GM19025 (cell line): ENCODE results near the gene CACNA2D3.

ENCODE experiments used
- ATAC-seq: cut with Tn5 transposase; IDR thresholded peaks from one replicate; pipeline ENCODE4 v1.9.1; 2021; ENCODE audit warnings: mild to moderate bottlenecking, low read depth, moderate library complexity; ENCODE audit not compliant: unreplicated experiment

CACNA2D3 gene

DNA sequence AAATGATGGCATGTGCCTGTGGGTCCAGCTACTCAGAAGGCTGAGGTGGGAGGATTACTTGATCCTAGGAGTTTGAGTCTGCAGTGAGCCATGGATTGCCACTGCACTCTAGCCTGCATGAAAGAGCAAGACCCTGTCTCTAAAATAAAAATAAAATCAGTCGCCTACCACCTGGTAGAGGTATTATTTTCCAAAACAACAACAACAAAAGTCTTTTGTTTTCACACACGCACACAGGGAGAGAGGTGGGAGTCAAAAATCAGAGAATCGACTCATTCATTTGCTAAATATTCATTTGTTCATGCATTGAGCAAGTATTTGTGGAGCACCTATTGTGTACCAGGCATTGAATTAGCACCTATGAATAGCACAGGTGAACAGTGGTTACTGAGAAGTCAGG is 587.4 kb downstream of the CACNA2D3 start:
- ATAC-seq = no peak

DNA sequence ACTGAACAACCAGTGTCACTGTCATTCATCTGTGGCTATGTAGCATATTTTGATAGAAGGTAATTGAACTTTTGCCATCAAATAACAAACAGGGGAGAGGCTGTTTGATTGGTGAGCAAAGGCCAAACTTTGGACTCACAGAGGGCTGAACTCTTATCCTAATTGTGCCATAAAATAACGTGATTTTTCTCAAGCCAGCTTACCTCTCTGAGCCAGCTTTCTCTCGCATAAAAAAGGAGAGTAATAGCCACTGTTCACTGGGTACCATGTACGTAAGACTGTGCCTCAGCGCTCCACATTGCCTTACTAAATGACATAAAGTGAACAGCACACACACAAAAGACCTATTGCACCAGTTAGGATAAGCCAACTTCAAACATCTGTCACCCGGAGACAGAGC is 588.6 kb downstream of the CACNA2D3 start:
- ATAC-seq = no peak

DNA sequence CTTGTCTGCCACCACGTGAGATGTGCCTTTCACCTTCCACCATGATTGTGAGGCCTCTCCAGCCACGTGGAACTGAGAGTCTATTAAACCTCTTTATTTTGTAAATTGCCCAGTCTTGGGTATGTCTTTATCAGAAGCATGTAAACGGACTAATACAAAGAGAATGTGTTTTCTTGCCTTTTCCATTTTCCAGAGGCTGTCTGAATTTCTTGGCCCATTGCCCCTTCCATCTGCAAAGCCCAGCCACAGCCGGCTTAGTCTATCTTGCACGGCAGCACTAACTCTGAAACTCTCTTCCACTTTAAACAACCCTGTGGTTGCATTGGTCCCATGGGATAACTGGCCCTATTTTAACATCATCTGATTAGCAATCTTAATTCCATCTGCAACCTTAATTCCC is 590.2 kb downstream of the CACNA2D3 start:
- no peak for ATAC-seq

DNA sequence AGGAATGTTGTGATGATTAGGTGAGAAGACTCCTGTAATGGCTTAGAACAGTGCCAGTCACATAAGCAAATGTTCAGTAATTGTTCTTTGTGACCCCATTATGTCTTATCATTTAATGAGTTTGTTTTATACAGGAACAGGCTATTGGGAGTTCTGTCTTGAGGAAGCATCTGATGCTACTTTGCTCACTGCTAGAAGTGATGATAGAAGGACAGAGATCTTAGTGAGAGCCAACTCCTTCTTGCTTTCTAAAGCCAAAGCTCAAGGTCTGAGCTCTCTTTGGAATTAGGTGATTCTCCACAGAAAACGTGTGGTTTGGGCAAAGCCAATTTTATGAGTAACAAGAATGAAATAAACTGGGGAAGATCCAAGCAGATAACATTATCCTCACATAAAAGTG is 590.7 kb downstream of the CACNA2D3 start:
- ATAC-seq = no peak

DNA sequence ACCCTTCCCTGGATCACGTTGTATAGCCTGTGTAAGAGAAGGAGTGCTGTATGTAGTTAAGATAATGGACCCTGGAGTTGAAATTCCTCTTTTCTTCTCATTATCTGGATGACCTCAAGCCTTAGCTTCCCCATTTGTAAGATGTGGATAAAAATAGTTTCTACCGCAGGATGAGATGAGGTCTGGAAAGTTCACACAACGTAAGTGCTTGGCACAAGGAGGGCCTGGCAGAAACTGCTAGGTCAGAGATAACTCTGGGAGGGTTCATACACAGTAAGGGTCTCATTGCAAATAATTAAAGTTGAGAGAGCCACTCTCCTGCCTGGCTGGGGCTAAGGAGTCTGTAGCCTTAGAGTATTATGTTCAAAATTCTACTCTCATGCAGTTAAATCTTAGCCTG is 591.1 kb downstream of the CACNA2D3 start:
- ATAC-seq = no peak

DNA sequence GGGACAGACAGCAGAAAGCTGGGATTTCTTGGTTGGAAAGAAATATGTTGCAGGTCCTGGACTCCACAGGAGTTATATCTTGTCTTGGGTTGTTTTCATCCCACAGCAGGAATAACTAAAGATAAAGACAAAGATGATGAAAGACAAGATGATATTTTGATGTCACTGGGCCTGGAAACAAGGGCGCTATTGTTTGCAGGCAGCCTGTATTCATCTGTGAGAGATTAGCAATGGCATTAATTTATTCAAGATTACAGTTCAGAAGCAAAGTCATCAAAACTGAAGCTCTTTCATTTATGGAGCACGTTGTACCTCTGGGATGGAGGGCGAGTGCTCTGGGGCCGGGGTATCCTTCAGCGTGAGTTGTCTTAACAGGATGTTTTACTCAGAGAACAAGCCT is 591.7 kb downstream of the CACNA2D3 start:
- no peak for ATAC-seq

DNA sequence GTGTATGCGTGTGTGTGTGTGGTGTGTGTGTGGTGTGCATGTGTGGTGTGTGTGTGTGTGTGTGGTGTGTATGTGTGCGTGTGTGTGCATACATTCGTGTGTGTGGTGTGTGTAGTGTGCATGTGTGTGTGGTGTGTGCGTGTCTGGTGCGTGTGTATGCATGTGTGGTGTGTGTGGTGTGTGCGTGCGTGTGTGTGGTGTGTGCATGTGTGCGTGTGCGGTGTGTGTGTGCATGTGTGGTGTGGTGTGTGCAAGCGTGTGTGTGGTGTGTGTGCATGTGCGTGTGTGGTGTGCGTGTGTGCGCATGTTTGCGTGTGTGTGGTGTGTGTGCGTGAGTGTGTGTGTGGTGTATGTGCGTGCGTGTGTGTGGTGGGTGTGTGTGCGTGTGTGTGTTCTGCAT is 595.2 kb downstream of the CACNA2D3 start:
- ATAC-seq = no peak

DNA sequence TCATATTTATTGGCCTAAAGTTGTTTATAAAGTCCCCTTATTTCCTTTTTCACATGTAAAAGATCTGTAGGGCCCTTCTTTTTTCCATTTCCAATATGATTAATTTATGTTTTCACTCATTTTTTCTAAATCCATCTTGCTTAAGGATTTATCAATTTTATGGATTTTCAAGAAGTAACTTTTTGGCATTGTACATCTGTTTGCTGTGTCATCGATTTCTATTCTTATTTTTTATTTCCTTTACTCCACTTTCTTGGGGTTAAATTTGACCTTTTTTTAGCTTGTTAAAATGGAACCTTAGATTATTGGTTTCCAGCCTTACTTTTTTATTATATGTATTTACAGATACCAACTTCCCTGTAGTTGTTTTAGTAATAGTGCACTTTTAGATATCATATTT is 597.6 kb downstream of the CACNA2D3 start:
- ATAC-seq = no peak

DNA sequence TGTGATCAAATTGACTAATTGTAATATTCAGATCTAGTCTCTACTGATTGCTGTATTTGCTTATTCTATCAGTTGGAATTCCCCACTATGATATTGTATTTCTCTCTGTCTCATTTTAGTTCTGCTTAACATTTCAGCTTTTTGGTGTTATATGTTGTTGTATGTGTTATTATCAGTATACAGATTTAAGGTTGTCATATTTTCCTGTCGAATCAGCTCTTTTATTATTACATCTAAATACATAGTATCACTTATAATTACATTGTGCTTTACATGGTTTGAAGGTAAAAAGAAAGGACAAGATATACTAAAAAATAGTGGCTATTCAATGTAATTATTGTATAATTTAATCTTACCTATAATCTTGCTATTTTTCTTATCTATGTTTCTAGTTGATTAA is 598.3 kb downstream of the CACNA2D3 start:
- no peak for ATAC-seq

DNA sequence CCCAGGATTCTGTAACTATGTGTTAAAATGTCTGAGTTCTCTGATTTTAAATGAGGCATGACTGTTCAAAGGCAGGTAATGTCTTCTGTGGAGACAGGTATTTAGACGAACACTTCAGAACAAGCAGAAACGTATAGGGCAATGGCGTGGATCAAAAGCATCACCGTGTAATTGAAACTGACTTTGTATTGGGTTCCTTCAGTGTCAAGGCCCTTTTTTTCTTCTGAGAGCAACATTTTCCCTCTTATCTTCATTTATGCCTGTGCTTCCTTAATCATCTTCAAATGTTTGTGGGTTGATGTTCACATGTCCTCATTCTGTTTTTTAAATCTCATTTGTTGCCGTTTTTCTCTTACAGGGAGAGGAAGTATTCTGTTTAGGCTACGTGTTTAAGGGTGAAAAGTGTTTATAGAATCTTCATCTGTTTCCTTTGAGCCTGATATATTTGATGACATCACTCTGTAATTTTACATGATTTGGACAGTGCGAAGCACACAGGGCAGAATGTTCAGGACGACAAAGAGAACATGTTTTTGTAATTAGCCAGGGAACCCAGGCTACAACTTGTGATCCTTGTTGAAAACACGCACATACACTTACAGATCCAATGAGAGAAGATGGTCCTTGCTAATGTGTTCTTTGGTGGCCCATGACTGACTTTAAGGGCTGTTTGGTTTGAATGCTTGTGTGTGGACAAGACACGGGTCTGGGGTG is 609.5 kb downstream of the CACNA2D3 start:
- ATAC-seq = no peak

DNA sequence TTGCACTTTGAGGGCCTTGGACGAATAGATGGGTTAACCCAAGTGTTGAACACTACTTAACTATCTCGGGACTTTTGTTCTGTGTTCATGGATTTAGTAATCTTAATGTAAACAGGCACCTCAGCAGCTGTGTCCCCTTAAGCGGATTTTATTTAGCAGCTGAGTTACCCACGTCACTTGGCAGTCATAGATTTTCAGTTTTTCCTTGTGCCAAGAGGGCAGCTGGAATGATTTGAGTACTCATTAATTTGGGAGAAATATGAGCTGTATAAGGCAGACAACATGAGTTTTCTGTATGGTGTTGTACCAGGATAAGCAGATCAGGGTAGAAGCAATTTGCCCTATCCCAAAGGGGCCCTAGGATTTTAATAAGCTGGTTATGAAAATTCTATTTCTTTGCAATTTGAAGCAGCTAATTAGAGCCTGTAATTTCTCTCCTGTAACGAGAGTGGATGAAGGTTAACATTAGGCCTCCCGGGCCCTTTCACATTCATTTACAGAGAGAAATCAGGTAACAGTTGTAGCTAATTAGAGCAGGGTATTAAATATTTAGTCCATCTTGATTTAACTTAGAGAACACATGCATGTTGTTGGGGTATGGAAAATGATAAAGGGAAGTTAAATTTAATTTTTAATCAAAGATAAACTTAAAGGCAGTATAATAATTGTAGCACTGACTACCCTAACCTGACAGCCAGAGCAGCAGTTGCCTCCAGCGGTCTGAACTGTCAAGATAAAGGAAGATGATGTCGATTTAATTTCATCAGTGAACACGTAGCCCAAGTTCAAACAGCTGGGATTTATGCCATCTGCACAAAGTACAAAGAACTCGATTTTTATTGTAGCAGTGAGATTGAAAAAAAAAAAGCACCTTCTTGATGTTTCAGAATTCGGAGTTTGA is 611.0 kb downstream of the CACNA2D3 start:
- no peak for ATAC-seq

DNA sequence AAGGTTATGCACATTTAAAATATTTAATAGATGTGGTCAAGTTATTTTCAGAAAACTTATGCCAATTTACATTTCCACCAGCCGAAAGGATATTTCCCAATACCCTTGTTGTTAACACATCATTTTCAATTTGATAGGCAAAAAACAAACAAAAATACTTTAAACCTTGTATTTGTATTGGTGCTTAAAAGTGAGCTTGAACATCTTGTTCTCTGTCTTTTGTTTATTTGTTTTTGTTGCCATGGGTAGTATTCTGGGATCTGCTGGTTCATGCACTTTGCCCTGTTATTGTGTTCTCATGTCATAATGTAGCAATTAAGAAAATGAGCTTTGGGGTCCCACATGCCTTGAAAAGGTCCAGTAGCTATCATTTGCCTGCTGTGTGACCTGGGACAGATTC is 614.1 kb downstream of the CACNA2D3 start:
- no peak for ATAC-seq

DNA sequence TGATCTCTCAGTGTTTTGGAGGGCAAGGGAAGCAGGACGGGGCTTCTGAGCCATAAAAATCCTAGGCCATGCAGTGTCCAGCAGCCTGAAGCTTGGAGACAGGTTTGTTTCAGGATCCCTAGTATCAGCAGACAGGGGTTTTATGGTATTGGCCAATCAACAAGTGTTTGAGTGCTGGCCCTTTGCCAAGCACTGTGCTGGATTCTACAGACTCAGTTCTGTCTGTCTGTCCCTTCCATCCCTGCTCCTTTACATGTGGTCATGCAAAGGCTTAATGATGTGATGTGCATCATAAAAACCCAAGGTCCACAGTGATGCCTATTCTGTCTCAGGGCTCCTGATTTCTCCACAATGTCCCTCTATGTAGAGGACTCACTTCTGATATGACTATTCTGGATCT is 621.4 kb downstream of the CACNA2D3 start:
- ATAC-seq = no peak

DNA sequence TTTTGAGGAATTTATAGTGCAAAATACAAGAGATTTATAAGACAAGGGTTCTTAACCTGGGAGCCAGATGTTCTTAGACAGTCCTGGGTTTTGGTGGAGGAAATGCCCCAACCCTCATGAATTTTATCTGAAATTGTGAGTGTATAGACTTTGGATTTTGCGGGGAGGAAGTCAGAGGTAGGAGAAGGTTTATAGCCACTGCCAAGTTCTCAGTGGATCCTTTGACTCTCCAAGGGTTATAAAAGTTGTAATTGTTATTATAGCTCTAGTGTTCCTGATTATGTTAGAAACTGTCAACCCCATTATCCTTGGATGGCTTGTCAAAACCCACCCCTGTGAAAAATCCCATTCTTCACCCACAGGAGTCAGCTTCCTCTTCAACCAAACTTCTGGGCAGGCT is 621.9 kb downstream of the CACNA2D3 start:
- ATAC-seq = no peak

DNA sequence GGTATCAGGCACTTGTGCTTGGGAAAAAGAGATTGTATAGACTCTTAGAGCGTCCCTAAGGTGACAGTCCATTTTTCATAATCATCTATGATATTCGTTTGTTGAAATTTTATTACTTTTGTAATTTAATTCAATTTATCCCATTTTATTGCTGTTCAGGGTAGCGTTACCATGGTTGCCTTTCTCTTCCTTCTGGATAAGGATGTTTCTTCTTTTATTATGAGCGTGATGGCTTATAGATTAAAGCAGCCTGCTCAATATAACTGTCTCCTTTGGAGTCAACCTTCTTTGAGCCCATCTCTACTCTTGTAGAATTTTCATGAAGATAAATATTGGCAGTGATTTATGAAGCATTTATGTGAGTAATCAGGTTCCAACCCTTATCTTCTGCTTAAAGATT is 623.5 kb downstream of the CACNA2D3 start:
- no peak for ATAC-seq

DNA sequence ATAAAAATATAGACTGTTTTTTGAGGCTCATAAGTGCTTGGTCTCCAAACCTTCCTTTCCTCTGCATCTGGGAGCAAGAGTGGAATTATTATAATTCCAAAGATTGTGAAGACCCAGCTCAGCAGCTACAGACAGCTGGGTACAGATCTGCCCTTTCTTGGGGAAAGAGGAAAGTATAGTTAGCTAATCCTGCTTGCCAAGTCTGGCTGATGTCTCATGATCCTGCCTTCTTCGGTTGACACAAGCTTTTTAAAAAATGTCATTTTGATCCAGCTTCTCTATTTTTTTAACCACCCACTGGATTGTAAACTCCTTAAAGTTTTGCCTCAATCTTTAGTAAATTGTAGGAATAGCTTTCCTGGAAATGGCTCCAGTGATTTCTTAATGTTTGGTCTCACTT is 624.4 kb downstream of the CACNA2D3 start:
- ATAC-seq = no peak

DNA sequence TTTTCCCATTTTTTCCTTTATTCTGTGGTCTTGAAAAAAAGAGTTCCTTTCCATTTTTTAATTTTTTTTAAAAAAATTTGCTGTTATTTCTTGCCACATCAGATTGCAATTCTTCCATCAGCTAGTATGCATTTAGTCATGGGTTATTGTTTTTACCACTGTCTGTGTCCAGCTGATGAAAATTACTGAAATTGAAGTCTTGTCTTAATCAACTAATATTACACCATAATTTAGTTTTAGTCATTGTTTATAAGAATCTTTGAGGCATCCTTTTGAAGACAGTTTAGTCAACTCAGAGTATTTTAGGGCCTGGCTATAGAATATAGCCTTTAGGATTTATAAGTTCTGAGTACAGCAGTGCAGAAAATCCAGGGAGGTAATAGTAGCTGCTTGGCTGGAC is 633.4 kb downstream of the CACNA2D3 start:
- ATAC-seq = no peak

DNA sequence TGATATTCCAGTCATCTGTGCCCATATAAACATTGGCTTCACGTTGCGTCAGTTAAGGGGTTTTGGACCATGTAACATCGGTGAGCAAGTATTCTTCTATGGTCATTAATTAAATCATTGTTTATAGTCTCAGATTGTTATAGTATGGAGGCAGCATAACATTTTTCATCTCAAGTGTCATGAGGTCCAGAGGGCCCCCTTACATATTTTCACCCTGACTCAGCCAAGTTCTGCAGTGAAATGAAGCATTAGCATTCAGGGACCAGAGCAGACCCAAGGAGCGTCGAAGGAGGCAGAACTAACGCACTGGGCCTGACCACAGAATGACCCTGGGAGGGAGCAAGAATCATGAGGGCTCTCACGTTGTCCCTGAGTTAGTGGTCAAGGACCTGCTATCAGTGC is 634.0 kb downstream of the CACNA2D3 start:
- ATAC-seq = no peak

DNA sequence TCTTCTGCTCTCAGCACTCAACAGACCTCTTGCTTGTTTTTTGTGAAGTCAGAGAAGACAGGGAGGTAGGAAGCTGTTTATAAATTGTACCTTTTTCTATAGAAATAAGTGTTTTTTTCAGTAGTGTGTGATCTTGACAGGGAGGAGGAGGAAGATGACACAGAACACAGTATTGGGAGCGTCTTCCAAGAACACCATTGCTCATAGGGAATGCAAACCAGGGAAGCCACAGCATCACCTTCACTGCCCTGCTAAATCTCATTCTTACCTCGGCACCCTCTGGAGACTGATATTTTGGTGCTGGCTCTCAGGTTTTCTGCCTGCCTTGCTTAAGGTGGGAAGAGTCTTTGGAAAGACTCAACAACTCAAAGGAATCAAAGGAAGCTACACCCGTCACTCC is 636.1 kb downstream of the CACNA2D3 start:
- ATAC-seq = no peak

DNA sequence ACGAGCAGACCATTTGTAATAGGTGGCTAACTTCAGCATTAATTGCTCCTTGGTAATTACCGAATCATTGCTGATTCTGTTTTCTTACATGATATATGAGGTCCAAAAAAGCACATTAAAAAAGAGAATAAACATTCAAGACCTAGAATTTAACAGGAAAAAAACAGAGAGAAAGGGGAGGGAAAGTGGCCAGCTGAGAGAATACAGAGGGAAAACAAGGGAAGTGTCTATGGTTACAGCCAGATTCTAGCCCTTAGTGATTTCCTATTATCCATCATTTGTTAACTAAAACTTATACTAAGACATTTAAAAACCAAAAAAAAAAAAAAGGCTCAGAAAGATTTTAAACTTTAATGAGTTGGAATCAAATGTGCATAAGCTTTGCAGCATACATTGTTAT is 636.8 kb downstream of the CACNA2D3 start:
- ATAC-seq = no peak

DNA sequence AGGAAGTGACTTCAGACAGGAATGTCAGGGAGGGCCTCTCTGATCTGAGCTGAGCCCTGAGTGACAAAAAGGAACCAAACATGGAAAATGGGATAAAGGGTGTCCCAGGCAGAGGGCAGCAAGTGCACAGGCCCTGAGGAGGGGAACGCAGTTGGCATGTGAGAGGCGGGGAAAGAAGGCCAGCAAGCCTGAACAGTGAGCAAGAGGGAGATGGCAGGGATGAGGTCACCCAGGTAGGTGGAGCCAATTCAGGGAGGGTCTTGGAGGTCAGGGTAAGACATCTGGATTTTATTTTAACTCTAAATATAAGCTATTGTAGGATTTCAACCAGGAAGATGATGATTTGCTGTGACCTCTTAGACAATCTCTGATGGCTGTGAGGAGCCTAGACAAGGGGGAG is 637.8 kb downstream of the CACNA2D3 start:
- ATAC-seq = no peak

DNA sequence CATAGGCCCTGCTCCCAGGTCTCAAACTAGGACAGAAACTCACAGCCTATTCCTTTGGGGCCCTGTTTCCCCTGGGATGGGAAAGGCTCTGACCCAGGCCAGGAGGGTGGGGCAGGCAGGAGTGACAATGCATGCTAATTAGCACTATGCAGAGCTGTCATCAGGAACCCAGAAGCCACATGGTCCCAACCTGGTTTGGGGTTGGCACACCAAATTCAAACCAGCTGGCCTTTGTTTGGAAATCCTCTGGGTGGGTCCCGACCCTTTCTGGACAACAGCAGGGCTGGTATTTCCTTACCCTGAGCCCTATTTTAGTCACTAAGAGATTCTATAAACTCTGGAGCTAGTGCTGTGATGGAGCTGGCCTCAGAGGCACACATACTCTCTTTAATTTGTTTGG is 639.3 kb downstream of the CACNA2D3 start:
- no peak for ATAC-seq
